Common myeloid progenitor, CD34-positive (primary cell): Measurements from ENCODE around the gene TFDP2.

Source experiments
- CTCF ChIA-PET: fragments of 350-600 bp; sonication (Branson Sonifier 250); formaldehyde crosslinking; loops from one replicate; lab custom pipeline; 2021; ENCODE audit warnings: antibody characterized with exemption; lab: Charles Lee
- POLR2A ChIA-PET: fragments of 350-600 bp; sonication (Branson Sonifier 250); formaldehyde crosslinking; loops from one replicate; lab custom pipeline; 2021; ENCODE audit warnings: antibody characterized with exemption; lab: Charles Lee
- DNase-seq, 3 donors: peaks; one replicate each; pipeline versions ENCODE4 v3.0.0 to v3.0.0-alpha.2; 2013
- H3K27ac ChIP-seq, 2 experiments: 1 replicate in 1 of 2; 2 replicates in 1 of 2; pipeline ENCODE4 v1.7.0; 2013; ENCODE audit warnings: inconsistent platforms in 2 of 2, low read length in 2 of 2, mild to moderate bottlenecking in 2 of 2, low read depth in 1 of 2, moderate library complexity in 1 of 2; ENCODE audit not compliant: severe bottlenecking in 2 of 2, insufficient read depth in 1 of 2, poor library complexity in 1 of 2
- H3K27me3 ChIP-seq, 5 experiments: replicated peaks in 2 of 5; 1 replicate in 3 of 5; 2 replicates in 2 of 5; pipeline versions ENCODE4 v1.6.1 to v1.7.0; 2013; ENCODE audit warnings: low read length in 4 of 5, mild to moderate bottlenecking in 2 of 5, moderate library complexity in 2 of 5, inconsistent platforms in 1 of 5; ENCODE audit not compliant: insufficient read depth in 5 of 5, control insufficient read depth in 4 of 5
- H3K36me3 ChIP-seq, 4 experiments: 1 replicate in 2 of 4; 2 replicates in 2 of 4; pipeline versions ENCODE4 v1.6.1 to v1.7.0; 2013; ENCODE audit warnings: low read length in 3 of 4, control low read depth in 1 of 4, mild to moderate bottlenecking in 1 of 4; ENCODE audit not compliant: control insufficient read depth in 4 of 4, insufficient read depth in 4 of 4
- H3K4me1 ChIP-seq, 4 experiments: 1 replicate in 3 of 4; 2 replicates in 1 of 4; pipeline versions ENCODE4 v1.6.1 to v1.7.1; 2013; ENCODE audit warnings: low read length in 3 of 4, mild to moderate bottlenecking in 3 of 4, control low read depth in 1 of 4, inconsistent platforms in 1 of 4, moderate library complexity in 1 of 4; ENCODE audit not compliant: control insufficient read depth in 4 of 4, insufficient read depth in 4 of 4; ENCODE audit errors: control extremely low read depth in 1 of 4
- H3K4me3 ChIP-seq, 7 experiments: 1 replicate in 4 of 7; 2 replicates in 3 of 7; pipeline versions ENCODE4 v1.5.1 to v1.7.0; 2013; ENCODE audit warnings: mild to moderate bottlenecking in 7 of 7, low read length in 6 of 7, moderate library complexity in 6 of 7, inconsistent platforms in 2 of 7, low read depth in 2 of 7, control low read depth in 1 of 7; ENCODE audit not compliant: insufficient read depth in 4 of 7, control insufficient read depth in 1 of 7; ENCODE audit errors: extremely low read depth in 1 of 7
- H3K9me3 ChIP-seq, 5 experiments: 1 replicate in 4 of 5; 2 replicates in 1 of 5; pipeline versions ENCODE4 v1.6.1 to v1.7.1; 2013; ENCODE audit warnings: low read length in 4 of 5, mild to moderate bottlenecking in 2 of 5, inconsistent platforms in 1 of 5, low read depth in 1 of 5, moderate library complexity in 1 of 5; ENCODE audit not compliant: control insufficient read depth in 4 of 5, insufficient read depth in 2 of 5; ENCODE audit errors: control extremely low read depth in 1 of 5
- WGBS: methylation state at CpG from one replicate; pipeline ENCODE4 v1.1.5; 2013; ENCODE audit not compliant: insufficient coverage; 5-methylcytosine and 5-hydroxymethylcytosine counted together

TFDP2 gene

DNA sequence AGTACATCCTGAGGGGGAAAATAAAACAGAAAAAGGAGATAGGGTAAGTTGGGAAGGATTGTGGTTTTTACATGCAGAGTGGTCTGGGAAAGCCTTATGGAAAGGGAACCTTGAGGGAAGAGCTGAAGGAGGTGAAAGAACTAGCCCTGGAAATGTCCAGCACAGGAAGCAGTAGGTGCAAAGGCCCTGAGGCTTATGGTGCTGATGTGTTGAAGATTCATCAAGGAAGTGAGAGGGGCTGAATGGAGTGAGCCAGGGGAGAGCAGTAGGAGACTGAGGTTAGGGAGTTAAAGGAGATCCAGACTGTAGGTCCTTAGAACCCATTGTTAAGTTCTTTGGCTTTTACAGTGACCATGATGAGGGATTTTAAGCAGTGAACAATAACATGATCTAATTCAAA, 239.9 kb downstream of the TFDP2 start:
- ChIA-PET POLR2A (no interaction called here), CTCF (interaction anchor here (1.3 kb wide), 1 partner anchor 10 kb away, joined by 5 read pairs; no protein-coding TSS in a partner anchor)
- no peak overlapping the region for H3K27ac ChIP-seq
- no peaks in the 10 kb centered on the region for H3K4me1 ChIP-seq
- H3K36me3 ChIP-seq, result peaks cover 8 to 54% (median 25%) of the 10 kb centered on the region in 4 experiments
- DNase-seq, result no peak
- H3K4me3 ChIP-seq, result no peak overlapping the region
- H3K9me3 ChIP-seq, result peaks cover 0 to 4% (median 0%) of the 10 kb centered on the region in 5 experiments
- no peaks in the 10 kb centered on the region for H3K27me3 ChIP-seq

DNA sequence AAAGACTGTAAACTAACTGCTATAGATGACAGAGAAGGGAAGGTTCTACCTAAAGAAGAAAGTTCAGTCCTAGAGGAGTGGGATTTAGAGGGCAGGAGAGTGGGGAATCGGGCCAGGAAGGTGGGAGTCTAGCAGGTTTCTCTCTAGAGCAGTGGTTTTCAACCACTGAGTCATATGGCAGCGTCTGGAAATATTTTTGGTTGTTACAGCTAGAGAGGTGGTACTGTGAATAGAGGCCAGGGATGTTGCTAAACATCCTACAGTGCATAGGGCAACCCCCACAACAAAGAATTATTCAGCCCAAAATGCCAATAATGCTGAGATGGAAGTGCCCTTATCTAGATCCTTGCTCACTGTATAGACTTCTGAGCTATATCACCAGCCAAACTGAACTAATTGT, 244.2 kb downstream of the TFDP2 start:
- no peak for DNase-seq
- ChIA-PET CTCF (interaction anchor here (1.0 to 1.9 kb wide), 2 partner anchors 12 to 21 kb away, joined by 3 to 6 read pairs; no protein-coding TSS in a partner anchor), POLR2A (interaction anchor here (0.5 kb wide), 1 partner anchor 11 kb away, joined by 4 read pairs; no protein-coding TSS in a partner anchor)
- 100% methylated on average over 2 of the region's 2 CpGs for WGBS
- no peak overlapping the region for H3K27ac ChIP-seq
- H3K9me3 ChIP-seq, result peaks cover 0 to 5% (median 5%) of the 10 kb centered on the region in 5 experiments
- peaks cover 0 to 5% (median 0%) of the 10 kb centered on the region in 4 experiments for H3K4me1 ChIP-seq
- H3K4me3 ChIP-seq, result no peak overlapping the region
- no peaks in the 10 kb centered on the region for H3K27me3 ChIP-seq
- H3K36me3 ChIP-seq, result peaks cover 4 to 49% (median 18%) of the 10 kb centered on the region in 4 experiments

GRCh38 chr3:141904203-141904602, 245.1 kb downstream of the TFDP2 start:
- Histone ChIP-seq H3K36me3 (peaks cover under 1 to 46% (median 18%) of the 10 kb centered on the region in 4 experiments), H3K4me1 (peaks cover 0 to 5% (median 0%) of the 10 kb centered on the region in 4 experiments), H3K27ac (no peak overlapping the region), H3K4me3 (no peak overlapping the region), H3K27me3 (no peaks in the 10 kb centered on the region), H3K9me3 (peaks cover 0 to 13% (median 7%) of the 10 kb centered on the region in 5 experiments)
- no peak for DNase-seq
- WGBS, result 80% methylated on average over 3 of the region's 4 CpGs
- POLR2A ChIA-PET, result interaction anchor here (0.6 to 0.9 kb wide), 3 partner anchors 10 to 582 kb away, joined by 3 to 5 read pairs (median 4); no protein-coding TSS in a partner anchor
- CTCF ChIA-PET, result interaction anchor here (0.9 to 1.9 kb wide), 2 partner anchors 20 to 36 kb away, joined by 3 to 6 read pairs; no protein-coding TSS in a partner anchor

DNA sequence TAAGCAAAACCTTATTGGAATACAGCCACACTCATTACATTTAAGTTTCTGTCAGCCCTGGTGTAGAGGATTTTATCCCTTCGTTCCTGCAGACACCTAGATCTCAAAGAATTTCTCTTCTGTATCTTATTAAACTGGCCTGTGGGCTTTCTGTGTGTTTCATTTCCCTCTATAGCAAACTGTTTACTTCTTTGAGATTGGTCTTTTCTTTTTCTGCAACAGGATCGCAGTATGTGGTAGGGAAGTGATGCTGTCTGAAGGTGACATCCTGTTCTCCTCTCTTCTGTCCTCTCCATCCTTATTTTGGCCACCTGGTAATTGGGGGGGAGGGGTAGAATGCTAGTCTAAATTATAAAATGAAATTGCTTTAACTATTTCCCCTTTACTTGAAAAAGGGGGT, 247.4 kb downstream of the TFDP2 start:
- Histone ChIP-seq H3K4me1 (peaks cover 0 to 5% (median 0%) of the 10 kb centered on the region in 4 experiments), H3K9me3 (peaks cover 4 to 16% (median 13%) of the 10 kb centered on the region in 5 experiments), H3K27ac (no peak overlapping the region), H3K4me3 (no peak overlapping the region), H3K27me3 (no peaks in the 10 kb centered on the region), H3K36me3 (peaks cover 4 to 38% (median 16%) of the 10 kb centered on the region in 4 experiments)
- CTCF ChIA-PET, result no interaction called here
- POLR2A ChIA-PET, result no interaction called here
- DNase-seq, result no peak
- 80% methylated on average over 1 of the region's 2 CpGs for WGBS

DNA sequence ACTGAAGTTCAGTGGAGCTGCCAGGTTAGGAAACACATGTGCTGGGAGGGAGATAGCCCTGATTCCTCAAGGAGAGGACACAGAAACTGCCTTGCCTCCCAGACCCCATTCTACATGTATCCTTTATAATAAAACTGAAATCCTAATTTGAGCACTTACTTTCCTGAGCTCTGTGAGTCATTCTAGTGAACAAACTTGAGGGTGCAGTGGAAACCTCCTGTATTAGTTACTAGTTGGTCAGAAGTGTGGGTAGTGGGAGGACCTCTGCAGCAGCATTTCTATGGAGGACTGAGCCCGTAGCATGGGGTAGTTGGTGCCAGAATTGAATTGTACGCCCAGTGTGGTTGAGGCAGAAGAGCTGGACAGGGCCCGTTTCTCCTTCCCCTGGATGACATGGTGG, 249.0 kb downstream of the TFDP2 start:
- H3K36me3 ChIP-seq, result peaks cover 4 to 36% (median 16%) of the 10 kb centered on the region in 4 experiments
- H3K4me1 ChIP-seq, result peaks cover 0 to 5% (median 0%) of the 10 kb centered on the region in 4 experiments
- DNase-seq, result no peak
- ChIA-PET CTCF (interaction anchor here (0.8 to 1.8 kb wide), 9 partner anchors 9 to 441 kb away, joined by 3 to 8 read pairs (median 3); no protein-coding TSS in a partner anchor), POLR2A (no interaction called here)
- no peaks in the 10 kb centered on the region for H3K27me3 ChIP-seq
- H3K27ac ChIP-seq, result no peak overlapping the region
- 100% methylated on average over 3 of the region's 3 CpGs for WGBS
- peaks cover 4 to 16% (median 13%) of the 10 kb centered on the region in 5 experiments for H3K9me3 ChIP-seq
- H3K4me3 ChIP-seq, result peak overlapping the region in 1 of 7 experiments; percentile 19

DNA sequence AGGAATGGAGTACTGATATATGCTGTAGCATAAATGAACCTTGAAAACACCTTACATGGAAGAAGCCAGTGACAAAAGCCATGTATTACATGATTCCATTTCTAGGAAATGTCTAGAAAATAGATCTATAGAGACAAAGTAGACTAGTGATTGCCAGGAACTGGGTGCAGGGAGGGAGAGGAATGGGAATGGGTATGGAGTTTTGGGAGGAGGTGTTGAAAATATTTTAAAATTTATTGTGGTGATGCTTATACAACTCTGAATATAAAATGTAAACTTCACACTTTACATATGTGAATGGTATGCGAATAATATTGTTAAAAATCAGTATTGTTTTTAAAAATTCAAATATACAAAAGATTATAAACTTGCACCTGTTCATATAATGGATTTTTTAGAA, 250.4 kb downstream of the TFDP2 start:
- ChIA-PET CTCF (no interaction called here), POLR2A (no interaction called here)
- no CpG with 5 or more reads among the region's 1 CpG for WGBS
- peaks cover 4 to 16% (median 13%) of the 10 kb centered on the region in 5 experiments for H3K9me3 ChIP-seq
- no peak overlapping the region for H3K27ac ChIP-seq
- peaks cover 0 to 5% (median 0%) of the 10 kb centered on the region in 4 experiments for H3K4me1 ChIP-seq
- H3K36me3 ChIP-seq, result peaks cover 4 to 32% (median 15%) of the 10 kb centered on the region in 4 experiments
- no peak for DNase-seq
- no peaks in the 10 kb centered on the region for H3K27me3 ChIP-seq
- H3K4me3 ChIP-seq, result no peak overlapping the region

DNA sequence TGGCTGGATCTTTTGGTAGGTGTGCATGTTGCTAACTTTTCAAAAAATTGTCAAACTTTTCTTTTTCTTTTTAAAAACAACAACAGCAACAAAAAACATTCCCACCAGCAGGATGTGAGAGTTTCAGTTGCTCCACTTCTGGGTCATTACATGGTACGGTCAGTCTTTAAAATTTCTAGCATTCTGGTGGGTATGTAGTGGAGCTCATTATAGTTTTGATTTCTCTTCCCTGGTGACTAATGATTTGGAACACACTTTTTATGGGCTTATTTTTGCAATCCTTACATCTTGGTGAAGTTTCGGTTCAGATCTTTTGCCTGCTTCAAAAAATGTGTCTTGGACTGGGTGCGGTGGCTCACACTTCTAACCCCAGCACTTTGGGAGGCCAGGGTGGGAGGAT, 253.6 kb downstream of the TFDP2 start:
- H3K4me1 ChIP-seq, result no peaks in the 10 kb centered on the region
- H3K27me3 ChIP-seq, result no peaks in the 10 kb centered on the region
- H3K36me3 ChIP-seq, result peaks cover 4 to 24% (median 14%) of the 10 kb centered on the region in 4 experiments
- DNase-seq, result no peak
- H3K9me3 ChIP-seq, result peaks cover 4 to 16% (median 13%) of the 10 kb centered on the region in 5 experiments
- CTCF ChIA-PET, result interaction anchor here (1.4 kb wide), 1 partner anchor 33 kb away, joined by 4 read pairs; no protein-coding TSS in a partner anchor
- no peak overlapping the region for H3K4me3 ChIP-seq
- WGBS, result 90% methylated on average over 2 of the region's 3 CpGs
- POLR2A ChIA-PET, result no interaction called here
- no peak overlapping the region for H3K27ac ChIP-seq
